Kidney (tissue), 14 donors: Measurements from ENCODE around the gene PEX11A. TPM values are rescaled to one million over a fixed set of nuclear protein-coding genes. Genes with fewer than 3 reads are reported as not detected.

Source experiments
- DNase-seq, 5 donors: peaks; one replicate each; pipeline ENCODE4 v3.0.0-alpha.2; 2013 to 2020
- FAIRE-seq: peaks from 2 replicates; lab custom pipeline; 2012; peaks lifted over from hg19 to GRCh38; lab: Jason Lieb, UNC
- H3K27ac ChIP-seq, 2 donors: one replicate each; pipeline ENCODE4 v1.7.0; 2013; ENCODE audit warnings: low read depth in 2 of 2, low read length in 2 of 2, inconsistent platforms in 1 of 2
- H3K27me3 ChIP-seq: one replicate; pipeline ENCODE4 v1.7.1; 2013; ENCODE audit warnings: low read length, inconsistent platforms; ENCODE audit not compliant: control insufficient read depth, insufficient read depth
- H3K36me3 ChIP-seq, 3 donors: one replicate each; pipeline versions ENCODE4 v1.7.0 to v1.7.1; 2013; ENCODE audit warnings: low read length in 3 of 3, control low read depth in 1 of 3, inconsistent platforms in 1 of 3; ENCODE audit not compliant: insufficient read depth in 3 of 3, control insufficient read depth in 2 of 3
- H3K4me1 ChIP-seq, 3 donors: one replicate each; pipeline versions ENCODE4 v1.7.0 to v1.7.1; 2013; ENCODE audit warnings: low read length in 3 of 3, inconsistent platforms in 1 of 3, low read depth in 1 of 3; ENCODE audit not compliant: control insufficient read depth in 2 of 3, insufficient read depth in 2 of 3
- H3K4me3 ChIP-seq, 3 donors: one replicate each; pipeline versions ENCODE4 v1.7.0 to v1.8.1; 2013; ENCODE audit warnings: low read length in 3 of 3, control low read depth in 1 of 3, inconsistent platforms in 1 of 3
- H3K9ac ChIP-seq, 3 donors: one replicate each; pipeline versions ENCODE4 v1.7.0 to v1.7.1; 2013; ENCODE audit warnings: low read length in 3 of 3, control low read depth in 1 of 3, inconsistent platforms in 1 of 3
- H3K9me3 ChIP-seq, 3 donors: one replicate each; pipeline versions ENCODE4 v1.7.0 to v1.7.1; 2013; ENCODE audit warnings: low read length in 3 of 3, control low read depth in 1 of 3, inconsistent platforms in 1 of 3; ENCODE audit not compliant: control insufficient read depth in 2 of 3, insufficient read depth in 1 of 3
- CTCF ChIP-seq: IDR thresholded peaks from 3 replicates; pipeline ENCODE4 v1.5.1; 2012; ENCODE audit warnings: mild to moderate bottlenecking, moderate library complexity, borderline replicate concordance; ENCODE audit not compliant: insufficient read depth; ENCODE audit errors: extremely low read depth
- intact Hi-C: fragments of 100-400 bp; cut with DNase I; formaldehyde crosslinking; loops from one replicate; pipeline ENCODE4 v1.11.1; 2022
- polyA plus RNA-seq: library from polyadenylated mRNA; stranded (reverse); fragments of 350-450 nt; fragmentation: Illumina TruSeq; extraction: RNeasy Lipid Tissue Mini Kit (QIAGEN cat#74804); gene quantifications from one replicate; pipeline ENCODE4 v1.2.3, GENCODE V29; 2014; ENCODE audit warnings: low read depth, low replicate concordance; ENCODE audit not compliant: insufficient read depth
- total RNA-seq: library from RNA; stranded (reverse); fragmentation: NEBNext Ultra II Directional; extraction: Animal tissue kit (Norgen Biotek cat#: 25700); gene quantifications from one replicate; pipeline ENCODE4 v1.2.1, GENCODE V29; 2021
- donor health status: control.
- donor health status: control.
- donor health status: control.
- donor health status: control.
- donor health status: control.
- donor health status: DM: yes; HTN: yes; CAD: no.
- donor health status: Normal renal cell carcinoma (clear cell type).

PEX11A gene
- total and polyA plus RNA-seq, 2 donors from 2014 or later: 7.7 to 13.7 TPM

- DNase-seq (no peak), FAIRE-seq (no peak)
- Histone ChIP-seq H3K36me3 (no peaks in the 10 kb centered on the region), H3K27me3 (no peaks in the 10 kb centered on the region), H3K4me3 (no peak overlapping the region), H3K4me1 (no peaks in the 10 kb centered on the region), H3K9me3 (no peaks in the 10 kb centered on the region), H3K9ac (no peak overlapping the region), H3K27ac (no peak overlapping the region)
- intact Hi-C loops: no loop called here
- no peak for TF ChIP-seq CTCF
Measured at GRCh38 chr15:89672221-89673164, 18.1 kb downstream of the PEX11A start.

GRCh38 chr15:89671687-89672086 is 18.9 kb downstream of the PEX11A start:
- DNase-seq: no peak
- Histone ChIP-seq H3K9me3 (no peaks in the 10 kb centered on the region), H3K27ac (no peak overlapping the region), H3K4me1 (no peaks in the 10 kb centered on the region), H3K9ac (no peak overlapping the region), H3K36me3 (no peaks in the 10 kb centered on the region), H3K4me3 (no peak overlapping the region), H3K27me3 (no peaks in the 10 kb centered on the region)
- no peak for FAIRE-seq
- intact Hi-C loops: no loop called here
- TF ChIP-seq CTCF: no peak

GRCh38 chr15:89670971-89671560 is 19.5 kb downstream of the PEX11A start:
- H3K27ac ChIP-seq: no peak overlapping the region
- FAIRE-seq: no peak
- DNase-seq: no peak

More at GRCh38 chr15:89670971-89671560, 19.5 kb downstream of the PEX11A start:
- TF ChIP-seq CTCF: no peak
- Histone ChIP-seq H3K9ac (no peak overlapping the region), H3K4me3 (no peak overlapping the region), H3K4me1 (no peaks in the 10 kb centered on the region), H3K9me3 (no peaks in the 10 kb centered on the region), H3K27me3 (no peaks in the 10 kb centered on the region), H3K36me3 (no peaks in the 10 kb centered on the region)
- intact Hi-C loops: no loop called here
